Parathyroid adenoma (tissue), 2 donors: ENCODE measurements around the gene DMWD.

ENCODE experiments used
- H2AFZ ChIP-seq: fragments of 300-600 bp; sonication (generic); one replicate; pipeline ENCODE4 v1.7.0; 2017; ENCODE audit warnings: antibody characterized with exemption, mild to moderate bottlenecking
- H3K27ac ChIP-seq: fragments of 300-600 bp; sonication (generic); one replicate; pipeline ENCODE4 v1.7.0; 2017
- H3K27me3 ChIP-seq: fragments of 300-600 bp; sonication (generic); one replicate; pipeline ENCODE4 v1.7.0; 2017; ENCODE audit warnings: low read length; ENCODE audit not compliant: control insufficient read depth, insufficient read depth
- H3K36me3 ChIP-seq: fragments of 300-600 bp; sonication (generic); one replicate; pipeline ENCODE4 v1.7.0; 2017; ENCODE audit warnings: low read length; ENCODE audit not compliant: control insufficient read depth, insufficient read depth
- H3K4me1 ChIP-seq: fragments of 300-600 bp; sonication (generic); one replicate; pipeline ENCODE4 v1.7.0; 2017; ENCODE audit warnings: control low read depth
- H3K4me2 ChIP-seq: fragments of 300-600 bp; sonication (generic); one replicate; pipeline ENCODE4 v1.7.0; 2017; ENCODE audit warnings: low read length
- H3K4me3 ChIP-seq: fragments of 300-600 bp; sonication (generic); one replicate; pipeline ENCODE4 v1.7.0; 2017; ENCODE audit warnings: low read depth, low read length
- H3K79me2 ChIP-seq: fragments of 300-600 bp; sonication (generic); one replicate; pipeline ENCODE4 v1.7.0; 2017; ENCODE audit warnings: control low read depth
- H3K9ac ChIP-seq: fragments of 300-600 bp; sonication (generic); one replicate; pipeline ENCODE4 v1.7.0; 2017; ENCODE audit warnings: mild to moderate bottlenecking
- H3K9me3 ChIP-seq: fragments of 300-600 bp; sonication (generic); one replicate; pipeline ENCODE4 v1.7.0; 2017; ENCODE audit warnings: low read length; ENCODE audit not compliant: control insufficient read depth
- CTCF ChIP-seq: fragments of 300-600 bp; sonication (generic); IDR thresholded peaks from one replicate; pipeline ENCODE4 v1.7.0; 2017; ENCODE audit warnings: antibody characterized with exemption, mild to moderate bottlenecking
- donor health status: primary hyperparathyroidism.

DMWD gene

GRCh38 chr19:45789035-45789786, 3.4 kb downstream of the DMWD start:
- Histone ChIP-seq H3K36me3 (no peaks in the 10 kb centered on the region), H3K9ac (no peak overlapping the region), H3K4me1 (peaks cover 7% of the 10 kb centered on the region), H3K79me2 (peaks cover 3% of the 10 kb centered on the region), H2AFZ (no peak overlapping the region), H3K4me2 (no peak overlapping the region), H3K4me3 (no peak overlapping the region), H3K9me3 (no peaks in the 10 kb centered on the region), H3K27ac (no peak overlapping the region), H3K27me3 (no peaks in the 10 kb centered on the region)
- no peak for TF ChIP-seq CTCF

GRCh38 chr19:45786533-45786894, 6.1 kb downstream of the DMWD start:
- no peak overlapping the region for H3K4me2 ChIP-seq
- no peak overlapping the region for H3K4me3 ChIP-seq
- no peaks in the 10 kb centered on the region for H3K27me3 ChIP-seq
- no peak for TF ChIP-seq CTCF
- H3K27ac ChIP-seq = no peak overlapping the region
- no peaks in the 10 kb centered on the region for H3K79me2 ChIP-seq
- H3K9me3 ChIP-seq = no peaks in the 10 kb centered on the region
- H3K4me1 ChIP-seq = peaks cover 2% of the 10 kb centered on the region
- H3K9ac ChIP-seq = no peak overlapping the region
- H2AFZ ChIP-seq = no peak overlapping the region
- no peaks in the 10 kb centered on the region for H3K36me3 ChIP-seq

- Histone ChIP-seq H3K79me2 (no peaks in the 10 kb centered on the region), H3K36me3 (no peaks in the 10 kb centered on the region), H2AFZ (no peak overlapping the region), H3K4me2 (no peak overlapping the region), H3K27ac (no peak overlapping the region), H3K4me1 (no peaks in the 10 kb centered on the region), H3K9me3 (no peaks in the 10 kb centered on the region), H3K27me3 (no peaks in the 10 kb centered on the region), H3K4me3 (no peak overlapping the region), H3K9ac (no peak overlapping the region)
- no peak for TF ChIP-seq CTCF
Observed at GRCh38 chr19:45785781-45786532, 6.7 kb downstream of the DMWD start.

GRCh38 chr19:45785097-45785496, 7.5 kb downstream of the DMWD start:
- H3K9ac ChIP-seq = no peak overlapping the region
- peaks cover 5% of the 10 kb centered on the region for H3K4me1 ChIP-seq
- no peak overlapping the region for H2AFZ ChIP-seq
- no peaks in the 10 kb centered on the region for H3K27me3 ChIP-seq
- H3K27ac ChIP-seq = no peak overlapping the region
- H3K4me2 ChIP-seq = no peak overlapping the region
- no peaks in the 10 kb centered on the region for H3K36me3 ChIP-seq
- TF ChIP-seq CTCF = no peak
- no peak overlapping the region for H3K4me3 ChIP-seq
- H3K9me3 ChIP-seq = no peaks in the 10 kb centered on the region
- peaks cover 2% of the 10 kb centered on the region for H3K79me2 ChIP-seq
